HG03432 (cell line): Measurements from ENCODE around the gene ADAMTS17.

Source experiments
- ATAC-seq: cut with Tn5 transposase; IDR thresholded peaks from one replicate; pipeline ENCODE4 v1.9.1; 2021; ENCODE audit warnings: mild to moderate bottlenecking, moderate library complexity; ENCODE audit not compliant: unreplicated experiment

The ADAMTS17 gene

GRCh38 chr15:100341750-100342560 lies at the start of gene ADAMTS17:
ADAMTS17 (minus strand) TSS chr15:100341975; CDS start chr15:100341899, 76 bp downstream.
- peak; percentile 91 for ATAC-seq

- no peak for ATAC-seq
These were observed 43.7 kb upstream of the ADAMTS17 start for GRCh38 chr15:100385300-100386050.

- ATAC-seq: no peak
These were observed 42.3 kb upstream of the ADAMTS17 start for GRCh38 chr15:100384108-100384410.

- ATAC-seq: no peak
These were observed 41.7 kb upstream of the ADAMTS17 start for GRCh38 chr15:100383302-100384107.

- no peak for ATAC-seq
These were observed 32.2 kb upstream of the ADAMTS17 start for GRCh38 chr15:100373942-100374341.

- no peak for ATAC-seq
These were observed 31.5 kb upstream of the ADAMTS17 start for GRCh38 chr15:100373120-100373896.

- no peak for ATAC-seq
These were observed 31.0 kb upstream of the ADAMTS17 start for GRCh38 chr15:100372739-100373119.

GRCh38 chr15:100355342-100355741 lies 13.6 kb upstream of the ADAMTS17 start:
- ATAC-seq: no peak

- no peak for ATAC-seq
These were observed 11.7 kb upstream of the ADAMTS17 start for GRCh38 chr15:100353449-100353848.

GRCh38 chr15:100350434-100351226 lies 8.9 kb upstream of the ADAMTS17 start:
- no peak for ATAC-seq

GRCh38 chr15:100349696-100350433 lies 8.1 kb upstream of the ADAMTS17 start:
- peak; percentile 94 for ATAC-seq

- no peak for ATAC-seq
These were observed 7.5 kb upstream of the ADAMTS17 start for GRCh38 chr15:100349321-100349695.

GRCh38 chr15:100348578-100348977 lies 6.8 kb upstream of the ADAMTS17 start:
- ATAC-seq: no peak

GRCh38 chr15:100346866-100347512 lies 5.2 kb upstream of the ADAMTS17 start:
- no peak for ATAC-seq

- no peak for ATAC-seq
These were observed 3.7 kb upstream of the ADAMTS17 start for GRCh38 chr15:100345438-100345837.

- no peak for ATAC-seq
These were observed 1.5 kb upstream of the ADAMTS17 start for GRCh38 chr15:100343251-100343650.

GRCh38 chr15:100341239-100341749 lies 481 bp downstream of the ADAMTS17 start:
- ATAC-seq: peak; percentile 11

GRCh38 chr15:100340721-100341238 lies 995 bp downstream of the ADAMTS17 start:
- ATAC-seq: no peak
